ENCODE results near the gene RBPJL. TPM values are rescaled to one million over a fixed set of nuclear protein-coding genes. Genes with fewer than 3 reads are reported as not detected.
A peak's percentile ranks its signal among the peaks of the same experiment; 100 is the strongest.

The RBPJL gene, protein sequence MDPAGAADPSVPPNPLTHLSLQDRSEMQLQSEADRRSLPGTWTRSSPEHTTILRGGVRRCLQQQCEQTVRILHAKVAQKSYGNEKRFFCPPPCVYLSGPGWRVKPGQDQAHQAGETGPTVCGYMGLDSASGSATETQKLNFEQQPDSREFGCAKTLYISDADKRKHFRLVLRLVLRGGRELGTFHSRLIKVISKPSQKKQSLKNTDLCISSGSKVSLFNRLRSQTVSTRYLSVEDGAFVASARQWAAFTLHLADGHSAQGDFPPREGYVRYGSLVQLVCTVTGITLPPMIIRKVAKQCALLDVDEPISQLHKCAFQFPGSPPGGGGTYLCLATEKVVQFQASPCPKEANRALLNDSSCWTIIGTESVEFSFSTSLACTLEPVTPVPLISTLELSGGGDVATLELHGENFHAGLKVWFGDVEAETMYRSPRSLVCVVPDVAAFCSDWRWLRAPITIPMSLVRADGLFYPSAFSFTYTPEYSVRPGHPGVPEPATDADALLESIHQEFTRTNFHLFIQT
- not detected in 2 replicates for total RNA-seq (2014; rRNA removed; shearing (Covaris generic))
- polyA plus RNA-seq (2014; cell fraction: nucleus; rRNA removed) = not detected in 2 replicates

GRCh38 chr20:45306431-45306982 is at the start of gene RBPJL:
RBPJL (plus strand) TSS chr20:45306840; CDS start chr20:45306923, 83 bp downstream.
- no peak for DNase-seq (ENCODE audit: extremely low read depth, low read depth)

- DNase-seq (ENCODE audit: extremely low read depth, low read depth) = no peak
Observed at GRCh38 chr20:45257161-45257560, 49.5 kb upstream of the RBPJL start.

- DNase-seq (ENCODE audit: extremely low read depth, low read depth) = no peak
Observed at GRCh38 chr20:45257711-45258110, 48.9 kb upstream of the RBPJL start.

DNA sequence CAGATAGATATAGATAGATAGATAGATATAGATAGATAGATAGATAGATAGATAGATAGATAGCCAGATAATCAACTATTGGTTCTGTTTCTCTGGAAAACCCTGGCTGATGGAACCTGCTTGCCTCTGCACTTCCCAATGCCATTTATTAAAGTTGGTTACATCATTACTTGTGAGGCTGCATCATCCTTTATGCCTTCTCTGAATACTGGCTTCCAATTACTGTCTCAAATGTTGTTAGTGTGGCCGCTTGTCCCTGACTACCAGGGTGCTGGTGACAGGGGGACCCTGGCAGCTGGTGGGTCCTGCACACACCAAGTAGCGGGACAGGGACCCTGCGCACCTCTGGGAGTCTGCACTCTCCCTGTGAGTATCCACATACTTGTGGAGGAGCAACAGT is 48.4 kb upstream of the RBPJL start:
- DNase-seq (ENCODE audit: extremely low read depth, low read depth) = no peak

GRCh38 chr20:45258664-45259063 is 48.0 kb upstream of the RBPJL start:
- no peak for DNase-seq (ENCODE audit: extremely low read depth, low read depth)

DNA sequence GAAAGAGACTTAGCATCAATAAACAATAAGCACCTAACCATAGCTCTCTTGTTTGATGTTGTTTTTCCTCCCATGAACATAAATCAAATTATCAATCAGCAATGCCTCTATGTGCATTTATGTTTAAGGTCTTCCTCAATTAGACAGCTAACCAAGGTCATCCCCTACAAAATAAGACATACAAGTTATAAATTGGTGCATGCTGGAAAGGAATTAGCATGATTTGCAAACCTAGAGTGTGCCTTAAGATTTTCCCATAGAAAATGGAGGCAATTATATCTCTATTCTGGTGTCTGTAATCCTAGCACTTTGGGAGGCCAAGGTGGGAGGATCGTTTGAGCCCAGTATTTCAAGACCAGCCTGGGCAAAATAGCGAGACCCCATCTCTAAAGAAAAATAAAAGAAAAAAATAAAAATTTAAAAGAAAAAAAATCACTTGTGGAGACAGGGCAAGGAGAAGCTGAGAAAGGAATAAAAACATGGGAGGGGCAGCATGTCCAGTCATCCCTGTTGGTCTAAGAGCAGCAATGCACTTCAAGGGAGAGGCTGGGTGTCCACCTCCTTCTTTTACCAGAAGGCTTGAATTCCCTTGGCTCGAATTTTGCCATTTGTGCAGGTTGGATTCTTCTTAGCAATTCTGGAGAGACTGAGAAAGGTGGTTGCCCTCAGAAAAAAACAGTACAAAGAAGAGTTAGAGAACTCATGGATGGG is 42.9 kb upstream of the RBPJL start:
- no peak for DNase-seq (ENCODE audit: extremely low read depth, low read depth)

DNA sequence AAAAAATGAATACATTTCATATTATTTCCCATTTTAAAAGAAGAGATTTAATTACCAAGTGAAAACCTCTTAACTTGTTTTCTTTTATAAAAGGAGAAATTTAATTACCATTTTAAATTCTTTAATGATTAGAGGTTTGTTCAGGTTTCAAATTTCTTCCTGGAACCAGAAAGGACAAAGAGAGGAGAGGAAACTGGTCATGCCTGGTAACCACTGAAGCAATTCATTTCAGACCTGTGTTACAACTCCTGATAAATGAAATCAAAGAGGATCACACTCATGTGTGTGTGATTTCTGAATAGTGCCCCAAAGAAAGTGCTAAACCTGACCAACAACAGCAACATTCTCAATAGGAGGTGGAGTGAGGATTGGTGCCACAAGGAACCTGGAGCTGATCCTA is 39.7 kb upstream of the RBPJL start:
- DNase-seq (ENCODE audit: extremely low read depth, low read depth) = no peak

DNA sequence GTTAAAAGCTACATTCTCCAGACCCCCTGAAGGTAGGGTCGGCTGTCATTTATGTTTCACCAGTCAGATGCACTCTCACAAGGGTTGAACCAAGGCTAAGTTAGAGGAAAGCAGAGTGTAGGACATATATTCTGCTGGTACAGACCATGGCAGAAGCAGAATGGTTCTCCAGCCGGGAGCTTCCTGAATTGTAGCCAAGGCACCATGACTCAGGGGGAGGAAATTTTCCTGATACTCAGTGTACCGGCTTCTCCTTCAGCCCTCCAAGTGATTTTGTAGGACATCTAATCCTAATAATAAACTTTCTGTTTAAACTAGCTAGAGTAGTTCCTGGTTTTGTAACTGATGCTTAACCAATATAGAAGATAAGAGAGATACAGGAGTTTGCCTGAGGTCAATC is 38.1 kb upstream of the RBPJL start:
- no peak for DNase-seq (ENCODE audit: extremely low read depth, low read depth)

GRCh38 chr20:45269056-45269455 is 37.6 kb upstream of the RBPJL start:
- no peak for DNase-seq (ENCODE audit: extremely low read depth, low read depth)

GRCh38 chr20:45269754-45270270 is 36.8 kb upstream of the RBPJL start:
- DNase-seq (ENCODE audit: extremely low read depth, low read depth) = no peak

DNA sequence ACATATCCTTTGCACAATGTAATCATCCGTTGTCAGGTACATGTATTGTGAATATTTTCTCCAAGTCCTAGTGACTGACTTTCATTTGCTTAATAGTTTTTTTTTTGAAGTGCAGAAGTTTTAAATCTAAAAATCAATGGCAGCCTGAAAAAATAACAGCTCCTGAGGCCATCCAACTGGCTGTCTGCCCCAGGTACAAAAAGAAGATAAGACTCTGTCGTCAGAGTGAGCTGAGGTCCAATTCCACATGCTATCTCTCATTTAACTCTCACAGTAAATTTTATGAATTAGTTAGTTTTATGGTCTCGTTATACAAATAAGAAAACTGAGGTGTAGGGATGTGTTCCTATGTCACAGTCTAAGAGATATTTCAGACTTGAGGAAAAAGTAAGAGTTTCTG is 31.3 kb upstream of the RBPJL start:
- DNase-seq (ENCODE audit: extremely low read depth, low read depth) = no peak

- DNase-seq (ENCODE audit: extremely low read depth, low read depth) = no peak
Observed at GRCh38 chr20:45279992-45280391, 26.6 kb upstream of the RBPJL start.

DNA sequence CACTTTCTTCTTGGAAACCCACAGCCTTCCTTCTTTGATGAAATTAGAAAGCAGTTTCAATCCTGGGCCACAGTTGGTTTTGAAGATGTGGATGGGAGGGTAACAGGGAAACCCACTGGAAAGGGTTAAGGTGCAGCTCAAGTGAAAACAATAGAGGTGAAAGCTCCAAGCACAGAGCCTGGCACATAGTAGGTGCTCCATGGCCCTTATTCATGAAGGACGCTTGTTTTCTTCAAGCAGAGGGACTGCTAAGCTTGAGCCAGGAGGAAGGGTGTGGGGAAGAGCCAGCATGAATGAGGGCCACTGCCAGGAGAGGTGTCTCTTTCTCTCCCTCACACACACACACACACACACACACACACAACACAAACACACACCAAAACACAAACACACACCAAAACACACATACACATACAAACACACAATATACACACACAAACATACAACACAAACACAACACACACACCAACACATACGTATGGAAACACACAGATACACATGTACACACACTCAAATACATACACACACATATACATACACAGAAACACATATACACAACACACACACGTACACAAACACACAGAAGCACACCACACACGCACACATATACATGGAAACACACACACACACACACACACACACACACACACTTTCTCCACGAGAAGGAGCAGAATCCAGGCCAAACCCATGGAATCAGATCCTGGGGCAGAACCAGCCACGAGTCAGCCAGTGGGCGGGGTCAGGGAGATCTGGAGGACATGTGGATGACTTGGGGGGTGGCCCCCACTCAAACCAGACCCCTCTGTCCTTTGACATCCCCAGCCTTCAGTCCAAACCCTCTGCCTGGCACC is 23.7 kb upstream of the RBPJL start:
- no peak for DNase-seq (ENCODE audit: extremely low read depth, low read depth)

DNA sequence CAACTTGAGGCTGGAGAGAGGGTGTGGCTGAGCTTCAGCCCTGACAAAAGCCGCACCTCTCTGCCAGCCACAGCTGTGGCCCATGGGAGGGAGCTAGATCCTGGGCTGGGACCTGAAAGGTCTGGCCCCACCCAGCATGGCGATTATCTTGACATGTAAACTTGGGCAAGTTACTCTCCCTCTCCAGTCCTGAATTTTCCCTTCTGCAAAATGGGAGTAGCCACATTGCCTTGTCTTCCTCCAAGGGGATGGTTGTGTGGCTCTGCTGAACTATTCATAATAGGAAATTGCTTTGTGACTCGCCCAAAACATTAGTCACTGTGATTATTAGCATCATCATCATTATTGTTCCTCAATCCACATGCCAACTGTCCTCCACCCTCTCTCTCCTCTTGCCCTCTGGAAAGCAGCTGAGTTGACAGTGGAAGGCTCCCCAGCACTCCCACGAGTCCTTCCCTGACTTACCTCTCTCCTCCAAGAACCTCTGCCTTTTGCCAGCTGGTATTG is 23.0 kb upstream of the RBPJL start:
- DNase-seq (ENCODE audit: extremely low read depth, low read depth) = no peak

DNA sequence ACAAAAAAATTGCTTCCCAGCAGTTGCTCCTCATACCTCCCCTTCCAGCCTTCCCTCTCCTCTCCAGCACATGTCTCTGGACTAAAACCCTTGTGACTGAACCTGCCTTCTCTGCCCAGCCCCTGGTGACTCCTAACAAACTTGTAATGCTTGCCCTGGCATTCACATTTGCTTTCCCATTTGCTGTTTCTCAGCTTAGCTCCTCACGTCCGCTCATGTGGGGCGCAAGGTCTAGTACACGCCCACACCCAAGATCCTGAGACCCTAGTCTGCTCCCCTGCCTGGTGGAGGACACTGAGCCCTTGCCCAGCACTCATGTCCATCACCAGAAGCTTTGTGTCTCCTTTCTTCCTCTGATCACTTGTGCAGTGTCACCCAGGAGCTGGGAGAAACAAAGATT is 18.3 kb upstream of the RBPJL start:
- DNase-seq (ENCODE audit: extremely low read depth, low read depth) = no peak

- no peak for DNase-seq (ENCODE audit: extremely low read depth, low read depth)
Observed at GRCh38 chr20:45288860-45289259, 17.8 kb upstream of the RBPJL start.

- DNase-seq (ENCODE audit: extremely low read depth, low read depth) = no peak
Observed at GRCh38 chr20:45289942-45290676, 16.5 kb upstream of the RBPJL start.

DNA sequence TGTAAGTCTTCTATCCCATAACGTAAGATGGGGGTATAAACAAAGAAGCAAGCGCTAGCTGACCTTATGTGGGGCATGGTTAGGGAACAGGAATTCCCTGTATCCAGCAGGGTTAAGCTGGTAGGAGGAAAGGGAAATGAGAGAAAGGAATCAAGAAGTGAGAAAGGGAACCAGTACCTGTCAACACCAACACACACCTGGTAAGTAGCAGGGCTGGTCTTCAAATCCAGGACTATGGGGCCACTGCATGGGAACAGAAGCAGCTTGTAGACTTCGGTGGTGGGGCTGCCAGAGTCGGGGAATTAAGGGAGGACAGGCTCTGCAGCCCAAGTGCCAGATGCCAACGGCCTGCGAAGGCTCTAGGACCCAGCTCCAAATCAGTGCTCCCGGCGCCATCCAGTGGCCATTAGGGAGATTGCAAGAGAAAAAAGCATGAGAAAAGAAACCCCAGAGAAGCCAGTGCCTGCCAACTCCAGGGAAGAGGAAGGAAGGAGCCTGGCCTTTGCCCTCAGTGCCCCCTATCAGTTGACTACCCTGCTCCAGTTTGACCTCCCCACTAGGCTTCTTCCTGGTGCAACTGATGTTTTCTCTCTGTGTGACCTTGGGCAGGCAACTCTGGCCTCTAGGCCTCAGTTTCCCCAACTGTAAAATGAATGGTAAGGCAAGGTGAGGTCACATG is 15.8 kb upstream of the RBPJL start:
- DNase-seq (ENCODE audit: extremely low read depth, low read depth) = peak; percentile 83

- no peak for DNase-seq (ENCODE audit: extremely low read depth, low read depth)
Observed at GRCh38 chr20:45291526-45291925, 15.1 kb upstream of the RBPJL start.
